B cell (primary cell): ENCODE data around the gene RPL41.

ENCODE experiments used
- CTCF ChIP-seq: fragments of 200-600 bp; IDR thresholded peaks from one replicate; pipeline ENCODE4 v1.8.0; 2022; ENCODE audit warnings: antibody characterized with exemption, mild to moderate bottlenecking
- EZH2 ChIP-seq: IDR thresholded peaks from 2 replicates; pipeline ENCODE4 v1.6.1; 2012; ENCODE audit warnings: borderline replicate concordance, low read depth, mild to moderate bottlenecking, moderate library complexity, low read length; ENCODE audit not compliant: insufficient read depth, poor library complexity, severe bottlenecking

- TF ChIP-seq CTCF (no peak), EZH2 (no peak)
Measured at GRCh38 chr12:56159482-56160192, 43.2 kb downstream of the RPL41 start.
